GM12872 (cell line): ENCODE results near the gene LDB1.

ENCODE experiments used
- TF ChIP-seq, protein P1 (sequence below): IDR thresholded peaks from 3 replicates; pipeline ENCODE4 v1.5.1; 2011; ENCODE audit warnings: low read depth, mild to moderate bottlenecking, low read length, moderate library complexity; ENCODE audit not compliant: insufficient read depth

The LDB1 gene

DNA sequence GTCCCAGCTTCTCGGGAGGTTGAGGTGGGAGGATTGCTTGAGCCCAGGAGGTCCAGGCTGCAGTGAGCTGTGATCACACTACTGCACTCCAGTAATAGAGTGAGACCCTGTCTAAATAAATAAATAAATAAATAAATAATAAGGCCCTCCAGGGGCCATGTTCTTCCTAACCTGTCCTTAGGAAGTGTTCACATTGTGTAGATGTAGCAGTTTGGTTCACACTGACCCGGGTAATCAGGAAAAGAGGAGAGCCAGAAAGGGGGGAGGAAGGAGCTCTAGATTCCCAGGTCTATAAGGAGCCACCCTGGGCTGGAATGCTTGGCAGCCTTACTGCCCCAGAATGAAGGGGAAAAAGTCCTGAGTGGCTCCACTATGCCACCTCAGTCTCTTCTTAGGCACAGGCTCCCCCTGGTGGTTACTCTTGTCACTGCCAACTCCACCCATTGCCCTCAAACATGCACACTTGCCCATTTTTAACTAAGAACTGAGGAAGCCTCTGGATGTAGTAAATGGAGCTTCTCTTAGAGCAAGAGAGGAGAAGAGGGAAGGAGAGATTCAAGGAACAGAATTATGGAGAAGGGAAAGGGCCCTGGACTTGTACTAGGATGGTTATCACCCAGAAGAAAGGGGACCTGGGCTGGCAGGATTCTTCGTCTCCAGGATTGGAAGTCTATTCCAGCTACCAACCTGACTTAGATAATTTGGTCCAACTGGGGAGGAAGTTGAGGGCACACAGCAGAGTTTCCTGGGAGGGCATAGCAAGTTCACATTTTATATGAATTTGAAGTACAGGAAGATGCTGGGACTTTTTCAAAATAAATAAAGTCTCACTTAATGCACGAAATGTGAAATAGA lies 47.3 kb downstream of the LDB1 start:
- TF ChIP-seq, protein P1, sequence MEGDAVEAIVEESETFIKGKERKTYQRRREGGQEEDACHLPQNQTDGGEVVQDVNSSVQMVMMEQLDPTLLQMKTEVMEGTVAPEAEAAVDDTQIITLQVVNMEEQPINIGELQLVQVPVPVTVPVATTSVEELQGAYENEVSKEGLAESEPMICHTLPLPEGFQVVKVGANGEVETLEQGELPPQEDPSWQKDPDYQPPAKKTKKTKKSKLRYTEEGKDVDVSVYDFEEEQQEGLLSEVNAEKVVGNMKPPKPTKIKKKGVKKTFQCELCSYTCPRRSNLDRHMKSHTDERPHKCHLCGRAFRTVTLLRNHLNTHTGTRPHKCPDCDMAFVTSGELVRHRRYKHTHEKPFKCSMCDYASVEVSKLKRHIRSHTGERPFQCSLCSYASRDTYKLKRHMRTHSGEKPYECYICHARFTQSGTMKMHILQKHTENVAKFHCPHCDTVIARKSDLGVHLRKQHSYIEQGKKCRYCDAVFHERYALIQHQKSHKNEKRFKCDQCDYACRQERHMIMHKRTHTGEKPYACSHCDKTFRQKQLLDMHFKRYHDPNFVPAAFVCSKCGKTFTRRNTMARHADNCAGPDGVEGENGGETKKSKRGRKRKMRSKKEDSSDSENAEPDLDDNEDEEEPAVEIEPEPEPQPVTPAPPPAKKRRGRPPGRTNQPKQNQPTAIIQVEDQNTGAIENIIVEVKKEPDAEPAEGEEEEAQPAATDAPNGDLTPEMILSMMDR = peak; percentile 98

GRCh38 chr10:102069071-102069470 lies 51.1 kb downstream of the LDB1 start:
- TF ChIP-seq, protein P1 = no peak

DNA sequence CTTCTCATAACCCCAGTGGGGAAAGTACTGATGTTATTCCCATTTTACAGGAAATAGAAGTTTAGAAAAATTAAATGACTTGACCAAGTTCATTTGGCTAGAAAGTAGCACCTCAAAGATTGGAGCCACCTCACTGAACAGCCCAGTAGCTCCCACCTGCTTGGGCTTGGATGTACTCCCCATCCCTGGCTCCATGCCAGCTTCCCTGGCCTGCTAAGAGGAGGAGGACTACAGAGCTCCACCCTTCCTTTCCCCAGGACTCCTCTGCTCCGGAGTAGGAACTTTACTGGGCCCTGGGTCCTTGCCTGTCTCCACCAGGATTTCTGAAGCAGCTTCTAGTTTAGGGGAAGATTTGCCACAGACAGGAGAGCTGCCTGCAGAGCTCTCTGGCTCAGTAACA lies 52.0 kb downstream of the LDB1 start:
- TF ChIP-seq, protein P1 = no peak

DNA sequence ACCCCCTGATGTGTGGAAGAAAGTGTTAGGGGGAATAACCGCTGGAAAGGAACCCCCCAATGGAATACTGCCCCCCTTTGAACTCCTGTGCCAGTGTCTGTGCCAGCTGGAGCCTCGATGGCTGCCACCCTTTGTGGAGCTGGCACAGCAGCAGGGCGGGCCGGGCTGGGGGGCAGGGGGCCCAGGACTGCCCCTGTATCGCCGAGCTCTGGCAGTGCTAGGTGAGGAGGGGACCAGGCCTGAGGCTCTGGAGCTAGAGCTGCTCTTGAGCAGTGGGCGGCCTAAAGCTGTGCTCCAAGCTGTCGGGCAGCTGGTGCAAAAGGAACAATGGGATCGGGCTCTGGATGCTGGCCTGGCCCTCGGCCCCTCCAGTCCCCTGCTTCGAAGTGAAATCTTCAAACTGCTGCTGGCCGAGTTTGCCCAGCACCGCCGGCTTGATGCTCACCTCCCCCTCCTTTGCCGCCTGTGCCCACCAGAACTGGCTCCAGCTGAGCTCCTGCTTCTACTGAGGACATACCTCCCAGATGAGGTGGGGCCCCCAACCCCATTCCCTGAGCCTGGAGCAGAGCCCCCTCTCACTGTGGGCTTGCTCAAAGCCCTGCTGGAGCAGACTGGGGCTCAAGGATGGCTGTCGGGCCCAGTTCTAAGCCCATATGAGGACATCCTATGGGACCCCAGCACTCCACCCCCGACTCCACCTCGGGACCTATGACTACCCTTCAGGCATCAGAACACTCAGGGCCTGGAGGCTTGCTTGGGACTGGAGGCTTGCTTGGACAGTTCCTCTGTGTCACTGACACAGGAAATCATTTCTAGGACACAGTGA lies 52.9 kb downstream of the LDB1 start:
- TF ChIP-seq, protein P1 = no peak

GRCh38 chr10:102066399-102067088 lies 53.6 kb downstream of the LDB1 start:
- TF ChIP-seq, protein P1 = no peak

DNA sequence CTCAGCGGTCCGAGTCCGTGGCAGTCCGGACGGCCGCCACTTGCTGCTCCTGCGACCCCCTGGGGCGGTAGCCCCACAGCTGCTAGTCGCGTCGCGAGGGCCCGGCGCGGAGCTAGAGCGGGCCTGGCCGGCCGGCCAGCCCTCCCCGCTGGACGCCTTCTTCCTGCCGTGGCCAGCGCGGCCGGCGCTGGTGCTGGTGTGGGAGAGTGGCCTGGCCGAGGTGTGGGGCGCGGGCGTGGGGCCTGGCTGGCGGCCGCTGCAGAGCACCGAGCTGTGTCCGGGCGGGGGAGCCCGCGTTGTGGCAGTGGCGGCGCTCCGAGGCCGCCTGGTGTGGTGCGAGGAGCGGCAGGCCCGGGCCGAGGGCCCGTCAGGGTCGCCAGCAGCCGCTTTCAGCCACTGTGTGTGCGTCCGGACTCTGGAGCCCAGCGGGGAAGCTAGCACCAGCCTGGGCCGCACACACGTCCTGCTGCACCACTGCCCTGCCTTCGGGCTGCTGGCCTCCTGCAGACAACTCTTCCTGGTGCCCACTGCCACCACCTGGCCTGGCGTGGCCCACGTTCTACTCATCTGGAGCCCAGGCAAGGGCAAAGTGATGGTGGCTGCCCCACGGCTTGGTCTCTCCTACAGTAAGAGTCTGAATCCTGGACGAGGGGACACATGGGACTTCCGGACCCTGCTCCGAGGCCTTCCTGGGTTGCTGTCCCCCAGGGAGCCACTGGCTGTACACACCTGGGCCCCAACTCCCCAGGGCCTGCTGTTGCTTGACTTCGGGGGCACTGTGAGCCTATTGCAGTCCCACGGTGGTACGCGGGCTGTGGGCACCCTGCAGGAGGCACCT lies 54.4 kb downstream of the LDB1 start:
- TF ChIP-seq, protein P1 = no peak
